Putamen (tissue), 1 donor: ENCODE data around the gene MUC22.
A peak's percentile ranks its signal among the peaks of the same experiment; 100 is the strongest.
"Not testable (repeated sequence)": the region's sequence is repeated elsewhere in the genome, so short reads cannot be mapped to it uniquely, and the experiment has no call there.

Source experiments
- DNase-seq: peaks from one replicate; pipeline ENCODE4 v3.0.0-alpha.2; 2016; ENCODE audit warnings: low spot score

Gene MUC22

GRCh38 chr6:30998785-30999184, 11.5 kb upstream of the MUC22 start:
- DNase-seq = no peak

DNA sequence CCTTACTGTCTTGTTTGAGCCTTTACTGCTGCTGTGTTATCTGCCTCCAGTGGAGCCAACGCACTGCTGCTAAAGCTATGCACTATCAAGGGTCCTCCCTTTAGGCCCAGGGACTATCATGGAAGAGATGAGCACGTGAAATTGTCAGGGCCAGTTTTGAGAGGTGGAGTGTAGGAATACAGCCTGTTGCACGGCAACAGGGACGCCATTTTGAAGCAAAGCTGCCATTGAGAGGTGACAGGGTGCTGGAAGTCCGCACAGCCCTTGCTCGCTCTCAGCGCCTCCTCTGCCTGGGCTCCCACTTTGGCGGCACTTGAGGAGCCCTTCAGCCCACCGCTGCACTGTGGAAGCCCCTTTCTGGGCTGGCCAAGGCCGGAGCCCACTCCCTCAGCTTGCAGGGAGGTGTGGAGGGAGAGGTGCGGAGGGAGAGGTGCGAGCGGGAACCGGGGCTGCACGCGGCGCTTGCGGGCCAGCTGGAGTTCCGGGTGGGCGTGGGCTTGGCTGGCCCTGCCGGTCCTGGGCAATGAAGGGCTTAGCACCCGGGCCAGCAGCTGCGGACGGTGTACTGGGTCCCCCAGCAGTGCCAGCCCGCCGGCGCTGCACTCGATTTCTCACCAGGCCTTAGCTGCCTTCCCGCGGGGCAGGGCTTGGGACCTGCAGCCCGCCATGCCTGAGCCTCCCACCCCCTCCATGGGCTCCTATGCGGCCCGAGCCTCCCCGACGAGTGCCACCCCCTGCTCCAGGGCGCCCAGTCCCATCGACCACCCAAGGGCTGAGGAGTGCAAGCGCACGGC, 10.0 kb upstream of the MUC22 start:
- not testable (repeated sequence) for DNase-seq

GRCh38 chr6:31001281-31001888, 8.9 kb upstream of the MUC22 start:
- DNase-seq = no peak

- no peak for DNase-seq
Measured at GRCh38 chr6:31002471-31002870, 7.8 kb upstream of the MUC22 start.

GRCh38 chr6:31004794-31005193, 5.5 kb upstream of the MUC22 start:
- DNase-seq = no peak

DNA sequence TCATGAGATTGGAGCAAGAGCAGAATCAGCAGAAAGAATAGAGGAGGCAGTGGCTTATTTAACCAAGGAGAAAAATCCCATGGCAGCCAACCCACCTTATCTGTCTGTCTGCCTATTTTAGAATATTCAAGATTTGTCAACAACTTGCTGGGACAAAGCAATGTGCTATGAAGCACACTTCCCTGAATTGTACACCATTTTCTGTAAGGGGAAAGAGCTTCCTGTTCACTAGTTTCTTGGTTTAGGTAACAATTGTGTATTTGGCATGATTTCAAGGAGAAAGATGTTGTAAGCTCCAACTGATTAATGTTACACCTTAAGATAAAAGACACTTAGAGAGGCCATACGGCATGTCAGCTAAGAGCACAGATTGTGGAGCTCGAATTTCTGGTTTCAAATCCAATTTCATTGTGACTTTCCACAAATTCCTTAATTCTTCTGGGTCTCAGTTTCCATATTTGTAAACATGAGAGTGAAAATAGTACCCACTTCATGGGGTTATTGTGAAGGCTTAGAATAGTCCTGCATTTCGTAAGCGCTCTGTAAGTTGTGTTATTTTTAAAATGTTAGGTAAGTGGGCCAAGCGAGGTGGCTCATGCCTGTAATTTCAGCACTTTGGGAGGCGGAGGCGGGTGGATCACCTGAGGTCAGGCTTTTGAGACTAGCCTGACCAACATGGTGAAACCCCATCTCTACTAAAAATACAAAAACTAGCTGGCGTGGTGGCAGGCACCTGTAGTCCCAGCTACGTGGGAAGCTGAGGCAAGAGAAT, 4.8 kb upstream of the MUC22 start:
- DNase-seq = no peak

DNA sequence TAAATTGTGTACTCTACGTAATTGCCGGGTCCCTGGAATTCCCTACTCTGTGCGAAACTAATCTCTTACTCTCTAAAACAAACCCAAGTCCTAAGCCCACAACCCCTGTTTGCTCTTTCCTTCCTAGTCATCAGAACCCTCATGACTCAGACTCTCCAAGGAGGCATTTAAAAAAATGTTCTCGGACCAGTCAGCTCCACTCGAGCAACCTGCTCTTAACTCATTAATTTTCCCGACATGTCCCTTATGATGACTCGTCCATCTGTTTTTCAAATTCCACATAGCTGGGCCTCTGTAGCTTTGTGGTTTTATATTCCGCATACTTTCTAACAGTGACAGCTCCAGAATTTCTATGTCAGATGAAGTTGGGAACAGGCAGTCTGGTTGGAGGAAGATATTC, 2.6 kb upstream of the MUC22 start:
- DNase-seq = no peak

DNA sequence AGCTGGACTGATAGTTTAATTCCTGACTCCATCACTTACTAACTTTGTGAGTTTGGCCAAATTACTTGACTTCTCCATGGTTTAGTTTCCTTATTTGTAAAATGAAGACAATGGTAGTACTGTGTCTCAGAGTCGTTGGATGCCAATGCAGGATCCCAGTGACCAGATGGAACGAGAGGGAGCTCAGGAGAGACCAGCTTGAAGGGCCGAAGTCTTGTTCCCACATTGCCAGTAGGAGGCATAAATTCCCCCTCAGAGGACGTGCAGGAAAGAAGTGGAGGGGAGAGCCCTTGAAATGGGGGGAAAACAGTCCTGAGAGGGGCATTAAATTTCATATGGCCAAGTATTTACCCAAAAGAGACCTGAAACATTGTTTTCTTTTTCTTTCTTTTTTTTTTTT, 2.1 kb upstream of the MUC22 start:
- peak; percentile 13 for DNase-seq

DNA sequence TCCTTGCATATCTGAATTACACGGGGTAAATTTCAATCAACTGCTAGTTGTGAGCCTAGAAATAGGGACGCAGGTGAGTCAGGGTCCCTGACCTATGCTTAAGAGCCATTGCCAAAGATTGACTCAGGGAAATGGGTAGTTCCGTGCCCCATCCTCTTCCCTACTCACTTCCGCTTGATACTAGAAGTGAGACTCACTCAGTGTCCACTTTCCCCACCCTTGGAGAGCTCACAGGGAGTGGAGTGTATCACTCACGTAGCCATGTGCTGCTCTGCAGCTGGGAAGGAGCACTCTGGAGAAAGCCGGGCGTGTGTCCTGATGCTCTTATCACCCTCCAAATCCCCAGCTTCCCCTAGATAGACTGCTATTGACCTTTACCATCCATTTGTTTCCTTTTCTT, 543 bp upstream of the MUC22 start:
- DNase-seq = no peak

DNA sequence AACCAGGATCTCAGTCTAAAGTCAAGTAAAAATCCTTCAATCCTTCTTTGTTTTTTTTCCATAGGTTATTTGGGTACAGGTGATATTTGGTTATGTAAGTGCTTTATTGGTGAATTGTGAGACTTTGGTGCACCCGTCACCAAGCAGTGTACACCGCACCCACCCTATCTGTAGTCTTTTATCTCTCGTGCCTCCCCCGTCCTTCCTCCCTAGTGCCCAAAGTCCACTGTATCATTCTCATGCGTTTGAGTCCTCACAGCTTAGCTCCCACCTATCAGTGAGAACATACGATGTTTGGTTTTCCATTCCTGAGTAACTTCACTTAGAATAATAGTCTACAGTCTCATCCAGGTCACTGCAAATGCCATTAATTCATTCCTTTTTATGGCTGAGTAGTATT, 879 bp downstream of the MUC22 start:
- DNase-seq = no peak

- DNase-seq = no peak
Measured at GRCh38 chr6:31016659-31017299, 6.5 kb downstream of the MUC22 start.

- not testable (repeated sequence) for DNase-seq
Measured at GRCh38 chr6:31017436-31017835, 7.2 kb downstream of the MUC22 start.

- no peak for DNase-seq
Measured at GRCh38 chr6:31020057-31020456, 9.8 kb downstream of the MUC22 start.

DNA sequence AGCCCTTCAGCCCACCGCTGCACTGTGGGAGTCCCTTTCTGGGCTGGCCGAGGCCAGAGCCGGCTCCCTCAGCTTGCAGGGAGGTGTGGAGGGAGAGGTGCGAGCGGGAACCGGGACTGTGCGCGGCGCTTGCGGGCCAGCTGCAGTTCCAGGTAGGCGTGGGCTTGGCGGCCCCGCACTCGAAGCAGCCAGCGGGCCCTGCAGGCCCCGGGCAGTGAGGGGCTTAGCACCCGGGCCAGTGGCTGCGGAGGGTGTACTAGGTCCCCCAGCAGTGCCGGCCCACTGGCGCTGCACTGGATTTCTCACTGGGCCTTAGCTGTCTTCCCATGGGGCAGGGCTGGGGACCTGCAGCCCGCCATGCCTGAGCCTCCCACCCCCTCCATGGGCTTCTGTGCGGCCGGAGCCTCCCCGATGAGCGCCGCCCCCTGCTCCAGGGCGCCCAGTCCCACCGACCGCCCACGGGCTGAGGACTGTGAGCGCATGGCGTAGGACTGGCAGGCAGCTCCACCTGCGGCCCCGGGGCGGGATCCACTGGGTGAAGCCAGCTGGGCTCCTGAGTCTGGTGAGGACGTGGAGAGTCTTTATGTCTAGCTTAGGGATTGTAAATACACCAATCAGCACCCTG, 10.5 kb downstream of the MUC22 start:
- DNase-seq = not testable (repeated sequence)

- not testable (repeated sequence) for DNase-seq
Measured at GRCh38 chr6:31021705-31022531, 11.6 kb downstream of the MUC22 start.

DNA sequence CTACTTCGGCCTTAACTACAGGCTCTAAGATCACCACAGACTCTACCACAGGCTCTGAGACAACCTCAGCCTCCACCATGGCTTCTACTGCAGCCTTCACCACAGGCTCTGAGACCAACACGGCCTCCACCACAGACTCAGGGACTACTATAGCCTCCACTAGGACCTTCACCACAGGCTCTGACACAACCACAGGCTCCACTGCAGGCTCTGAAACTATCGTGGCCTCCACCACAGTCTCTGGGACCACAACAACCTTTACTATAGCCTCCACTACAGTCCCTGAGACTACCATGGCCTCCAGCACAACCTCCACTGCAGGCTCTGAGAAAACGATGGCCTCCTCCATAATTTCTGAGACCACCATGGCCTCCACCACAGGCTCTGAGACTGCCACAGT, 15.3 kb downstream of the MUC22 start:
- no peak for DNase-seq

DNA sequence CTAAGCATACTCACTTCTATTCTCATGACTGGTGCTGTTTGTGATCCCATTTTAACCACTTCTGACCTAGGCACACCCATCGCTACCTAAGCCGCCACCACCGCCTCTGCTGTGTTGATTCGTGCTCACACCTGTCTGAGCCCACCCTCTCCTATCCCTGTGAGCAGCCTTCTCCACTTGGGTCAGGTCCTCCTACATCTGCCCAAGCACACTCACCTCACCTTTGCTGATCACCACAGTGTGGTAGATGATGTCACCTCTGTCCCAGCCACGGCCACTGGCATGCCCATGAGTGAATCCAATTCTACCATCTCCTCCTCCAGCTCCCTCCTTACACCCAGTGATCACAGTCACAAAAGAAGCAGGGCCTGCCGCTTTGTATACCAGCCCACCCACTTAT, 20.8 kb downstream of the MUC22 start:
- DNase-seq = no peak

DNA sequence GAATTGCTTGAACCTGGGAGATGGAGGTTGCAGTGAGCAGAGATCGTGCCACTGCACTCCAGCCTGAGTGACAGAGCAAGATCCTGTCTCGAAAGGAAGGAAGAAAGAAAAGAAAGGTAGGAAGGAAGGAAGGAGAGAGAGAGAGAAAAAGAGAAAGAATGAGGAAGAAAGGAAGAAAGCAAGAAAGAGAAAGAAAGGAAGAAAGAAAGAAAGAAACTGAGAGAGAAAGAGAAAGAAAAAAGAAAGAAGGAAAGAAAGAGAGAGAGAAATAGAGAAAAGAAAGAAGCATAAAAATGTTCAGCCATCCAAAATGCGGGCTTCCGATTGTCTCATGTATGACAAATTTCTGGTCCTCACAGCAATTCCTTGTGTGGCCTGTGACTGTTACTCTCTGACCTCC, 22.8 kb downstream of the MUC22 start:
- DNase-seq = no peak

- DNase-seq = no peak
Measured at GRCh38 chr6:31035862-31036497, 25.7 kb downstream of the MUC22 start.

GRCh38 chr6:31037169-31037568, 26.9 kb downstream of the MUC22 start:
- DNase-seq = no peak

GRCh38 chr6:31037682-31038081, 27.4 kb downstream of the MUC22 start:
- DNase-seq = no peak
